IMR-90 (cell line): ENCODE results near the gene MAN2A2. TPM values are rescaled to one million over a fixed set of nuclear protein-coding genes. Genes with fewer than 3 reads are reported as not detected.
"Not testable (repeated sequence)": the region's sequence is repeated elsewhere in the genome, so short reads cannot be mapped to it uniquely, and the experiment has no call there.

Experiments used
- ATAC-seq: fragments of 200-7000 bp; cut with Tn5 transposase; 2 replicates; pipeline ENCODE4 v1.9.1; 2020; ENCODE audit warnings: low read depth, mild to moderate bottlenecking, moderate library complexity
- BruUV-seq: library from RNA; stranded (reverse); fragments of 400-500 nt; replicated peaks from 2 replicates; lab custom pipeline; 2021; lab: Mats Ljungman, UMichigan
- CTCF ChIA-PET: fragments of 300-600 bp; formaldehyde crosslinking; extraction: SDS; loops from one replicate; lab custom pipeline; 2021; ENCODE audit warnings: antibody characterized with exemption; lab: Yijun Ruan, JAX
- POLR2A ChIA-PET: fragments of 300-600 bp; sonication (Branson Sonifier 250); formaldehyde crosslinking; loops from one replicate; lab custom pipeline; 2022; ENCODE audit warnings: antibody characterized with exemption; ENCODE audit not compliant: unreplicated experiment; lab: Charles Lee
- DNase-seq: peaks from one replicate; pipeline ENCODE4 v3.0.0; 2013
- H2AFZ ChIP-seq: replicated peaks from 2 replicates; pipeline ENCODE3; 2013; ENCODE audit warnings: low read length, mild to moderate bottlenecking; ENCODE audit not compliant: poor library complexity
- H2AK5ac ChIP-seq: 2 replicates; pipeline ENCODE4 v1.6.1; 2013; ENCODE audit warnings: low read depth, low read length, inconsistent platforms
- H2AK9ac ChIP-seq: replicated peaks from 2 replicates; pipeline ENCODE3; 2013; ENCODE audit warnings: mild to moderate bottlenecking, low read depth, low read length, moderate library complexity; ENCODE audit not compliant: poor library complexity
- H2BK120ac ChIP-seq: 2 replicates; pipeline ENCODE4 v1.6.1; 2013; ENCODE audit warnings: low read depth, low read length, inconsistent platforms
- H2BK15ac ChIP-seq: 3 replicates; pipeline ENCODE4 v1.6.1; 2013; ENCODE audit warnings: low read depth, low read length, inconsistent platforms
- H2BK20ac ChIP-seq: 2 replicates; pipeline ENCODE4 v1.6.1; 2013; ENCODE audit warnings: low read depth, mild to moderate bottlenecking, inconsistent platforms, low read length, moderate library complexity
- H2BK5ac ChIP-seq: 2 replicates; pipeline ENCODE4 v1.6.1; 2013; ENCODE audit warnings: mild to moderate bottlenecking, low read depth, low read length, inconsistent platforms; ENCODE audit not compliant: poor library complexity, severe bottlenecking
- H3K14ac ChIP-seq: replicated peaks from 2 replicates; pipeline ENCODE4 v1.6.1; 2013; ENCODE audit warnings: low read depth, low read length, inconsistent platforms
- H3K18ac ChIP-seq: 2 replicates; pipeline ENCODE4 v1.6.1; 2013; ENCODE audit warnings: low read depth, low read length, control low read depth
- H3K23ac ChIP-seq: 2 replicates; pipeline ENCODE4 v1.6.1; 2013; ENCODE audit warnings: low read depth, low read length, inconsistent platforms
- H3K27ac ChIP-seq: 2 replicates; pipeline ENCODE4 v1.5.1; 2013; ENCODE audit warnings: mild to moderate bottlenecking, control low read depth, low read length; ENCODE audit not compliant: insufficient read depth
- H3K27me3 ChIP-seq: 2 replicates; pipeline ENCODE4 v1.6.1; 2013; ENCODE audit warnings: low read length; ENCODE audit not compliant: control insufficient read depth, insufficient read depth
- H3K36me3 ChIP-seq: 2 replicates; pipeline ENCODE4 v1.6.1; 2013; ENCODE audit warnings: low read length, mixed read lengths; ENCODE audit not compliant: control insufficient read depth, insufficient read depth
- H3K4ac ChIP-seq: 2 replicates; pipeline ENCODE4 v1.6.1; 2013; ENCODE audit warnings: low read depth, low read length, inconsistent platforms
- H3K4me1 ChIP-seq: 2 replicates; pipeline ENCODE4 v1.6.1; 2013; ENCODE audit warnings: low read length, mixed read lengths; ENCODE audit not compliant: control insufficient read depth, insufficient read depth
- H3K4me2 ChIP-seq: 2 replicates; pipeline ENCODE4 v1.6.1; 2013; ENCODE audit warnings: low read depth, mild to moderate bottlenecking, control low read depth, low read length, moderate library complexity
- H3K4me3 ChIP-seq: 2 replicates; pipeline ENCODE4 v1.5.1; 2013; ENCODE audit warnings: low read depth, mild to moderate bottlenecking, control low read depth, low read length, moderate library complexity; ENCODE audit not compliant: insufficient read depth
- H3K56ac ChIP-seq: 2 replicates; pipeline ENCODE4 v1.6.1; 2013; ENCODE audit warnings: low read length, inconsistent platforms; ENCODE audit not compliant: insufficient read depth; ENCODE audit errors: extremely low read depth
- H3K79me1 ChIP-seq, 2 experiments: 2 replicates each; pipeline ENCODE4 v1.6.1; 2013; ENCODE audit warnings: low read length in 2 of 2, inconsistent platforms in 1 of 2, low read depth in 1 of 2
- H3K9ac ChIP-seq: 2 replicates; pipeline ENCODE4 v1.6.1; 2013; ENCODE audit warnings: low read depth, low read length, control low read depth
- H3K9me1 ChIP-seq: 2 replicates; pipeline ENCODE4 v1.6.1; 2013; ENCODE audit warnings: low read length, inconsistent platforms; ENCODE audit not compliant: insufficient read depth
- H3K9me3 ChIP-seq: 2 replicates; pipeline ENCODE4 v1.6.1; 2013; ENCODE audit warnings: low read length; ENCODE audit not compliant: control insufficient read depth, insufficient read depth
- H4K20me1 ChIP-seq: 2 replicates; pipeline ENCODE4 v1.6.1; 2013; ENCODE audit warnings: low read length, inconsistent platforms; ENCODE audit not compliant: insufficient read depth
- H4K5ac ChIP-seq: 2 replicates; pipeline ENCODE4 v1.6.1; 2013; ENCODE audit warnings: mild to moderate bottlenecking, low read depth, low read length, control low read depth
- H4K8ac ChIP-seq, 2 experiments: 2 replicates each; pipeline ENCODE4 v1.6.1; 2013; ENCODE audit warnings: low read depth in 2 of 2, low read length in 2 of 2, control low read depth in 1 of 2, inconsistent platforms in 1 of 2
- H4K91ac ChIP-seq: 2 replicates; pipeline ENCODE4 v1.6.1; 2013; ENCODE audit warnings: low read depth, low read length, inconsistent platforms; ENCODE audit not compliant: insufficient read depth
- NFE2L2 ChIP-seq: fragments of 150-350 bp; IDR thresholded peaks from 2 replicates; pipeline ENCODE4 v1.6.1; 2016; ENCODE audit warnings: low read depth, mild to moderate bottlenecking, low read length
- RCOR1 ChIP-seq: IDR thresholded peaks from 2 replicates; pipeline ENCODE4 v1.6.1; 2012; ENCODE audit warnings: mild to moderate bottlenecking, low read length, improper control_type of control experiment; ENCODE audit not compliant: insufficient replicate concordance
- SMC3 ChIP-seq: fragments of 150-350 bp; IDR thresholded peaks from 2 replicates; pipeline ENCODE4 v1.6.1; 2016; ENCODE audit warnings: low read depth, mild to moderate bottlenecking, antibody characterized with exemption, low read length, moderate library complexity
- WGBS, 2 experiments: methylation state at CpG; one replicate each; pipeline versions ENCODE4 v1.1.5 to v1.1.7; 2013; ENCODE audit warnings: missing lambda C conversion rate in 2 of 2; ENCODE audit not compliant: insufficient read length in 1 of 2; ENCODE audit errors: extremely low coverage in 2 of 2; 5-methylcytosine and 5-hydroxymethylcytosine counted together
- dilution Hi-C: fragments of 300-500 bp; cut with HindIII; formaldehyde crosslinking; loops from one replicate; pipeline ENCODE4 v1.14.3; 2018; ENCODE audit warnings: low sequenced_read_pairs; ENCODE audit not compliant: unreplicated experiment
- in situ Hi-C: fragments of 300-500 bp; cut with MboI; formaldehyde crosslinking; loops from 3 replicates; pipeline ENCODE4 v1.14.3; 2019; ENCODE audit warnings: low sequenced_read_pairs, inconsistent platforms, mixed read lengths
- intact Hi-C: fragments of 100-400 bp; cut with micrococcal nuclease; formaldehyde crosslinking; loops from 2 replicates; pipeline ENCODE4 v1.10.0; 2022
- polyA plus RNA-seq, 3 experiments: library from polyadenylated mRNA; depleted of rRNA; stranded (reverse); fragments of >200 nt; gene quantifications; 2 replicates each; pipeline ENCODE4 v1.2.3, GENCODE V29; 2012; ENCODE audit warnings: low replicate concordance in 1 of 3
- total RNA-seq: library from RNA; depleted of rRNA; stranded (reverse); fragments of >200 nt; gene quantifications from 2 replicates; pipeline ENCODE4 v1.2.3, GENCODE V29; 2012

The MAN2A2 gene
- total and polyA plus RNA-seq, 2 of the 4 experiments (the other 2 are of a cell fraction) = 3.4 to 52.5 TPM

DNA sequence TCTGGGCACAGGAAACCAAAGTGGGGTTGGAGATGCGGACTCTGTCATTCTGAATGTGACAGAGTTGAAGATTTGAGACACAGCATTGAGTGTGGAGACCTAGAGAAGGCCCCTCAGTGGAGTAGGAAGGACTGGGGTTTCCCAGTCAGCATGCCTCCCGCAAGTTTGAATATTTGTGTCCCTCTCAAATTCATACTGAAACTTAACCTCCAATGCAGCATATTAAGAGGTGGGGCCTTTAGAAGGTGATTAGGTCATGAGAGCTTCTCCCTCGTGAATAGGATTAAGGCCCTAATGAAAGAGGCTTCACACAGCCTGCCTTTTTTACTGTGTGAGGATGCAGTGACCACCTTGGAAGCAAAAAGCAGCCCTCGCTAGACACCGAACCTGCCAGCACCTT is 21.3 kb downstream of the MAN2A2 start:
- no peak overlapping the region for H2BK120ac ChIP-seq
- no peaks in the 10 kb centered on the region for H3K4me1 ChIP-seq
- no peak overlapping the region for H2BK5ac ChIP-seq
- no peak overlapping the region for H2AK5ac ChIP-seq
- no peaks in the 10 kb centered on the region for H3K9me1 ChIP-seq
- H3K27ac ChIP-seq = no peak overlapping the region
- no peak overlapping the region for H4K91ac ChIP-seq
- in situ Hi-C loops (no loop called here), dilution Hi-C loops (no loop called here), intact Hi-C loops (no loop called here)
- no peak overlapping the region for H2BK20ac ChIP-seq
- no peak overlapping the region for H3K4ac ChIP-seq
- ChIA-PET POLR2A (no interaction called here), CTCF (no interaction called here)
- H3K4me3 ChIP-seq = no peak overlapping the region
- no peak for DNase-seq
- no peak overlapping the region for H3K56ac ChIP-seq
- no peak for TF ChIP-seq NFE2L2
- no peak for TF ChIP-seq RCOR1
- TF ChIP-seq SMC3 = no peak
- no peak overlapping the region for H4K8ac ChIP-seq
- no TSS peak for BruUV-seq
- H3K18ac ChIP-seq = no peak overlapping the region
- ATAC-seq = no peak
- H4K5ac ChIP-seq = no peak overlapping the region
- H3K9me3 ChIP-seq = no peaks in the 10 kb centered on the region
- no peak overlapping the region for H3K9ac ChIP-seq
- no peak overlapping the region for H3K23ac ChIP-seq
- H3K27me3 ChIP-seq = no peaks in the 10 kb centered on the region
- H3K14ac ChIP-seq = no peak overlapping the region
- 100% methylated on average over 2 of the region's 5 CpGs; no CpG with 5 or more reads in 1 of the 2 experiments for WGBS, 2 experiments
- no peak overlapping the region for H2BK15ac ChIP-seq
- H3K36me3 ChIP-seq = peaks cover 10% of the 10 kb centered on the region
- no peak overlapping the region for H2AK9ac ChIP-seq
- H4K20me1 ChIP-seq = no peaks in the 10 kb centered on the region
- H2AFZ ChIP-seq = no peak overlapping the region
- no peaks in the 10 kb centered on the region for H3K79me1 ChIP-seq
- no peak overlapping the region for H3K4me2 ChIP-seq

DNA sequence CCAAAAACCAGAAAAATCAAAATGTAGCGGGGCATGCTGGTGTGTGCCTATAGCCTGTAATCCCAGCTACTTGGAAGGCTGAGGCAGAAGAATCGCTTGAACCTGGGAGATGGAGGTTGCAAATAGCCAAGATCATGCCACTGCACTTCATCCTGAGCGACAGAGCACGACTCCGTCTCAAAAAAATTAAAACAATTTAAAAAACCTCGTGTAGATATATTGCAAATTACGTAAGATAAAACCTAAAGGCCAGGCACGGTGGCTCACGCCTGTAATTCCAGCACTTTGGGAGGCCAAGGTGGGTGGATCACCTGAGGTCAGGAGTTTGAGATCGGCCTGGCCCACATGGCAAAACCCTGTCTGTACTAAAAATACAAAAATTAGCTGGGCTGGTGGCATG is 23.7 kb downstream of the MAN2A2 start:
- H2BK120ac ChIP-seq, H3K9me3 ChIP-seq, ATAC-seq, H2AK5ac ChIP-seq, H3K4me3 ChIP-seq, H3K9me1 ChIP-seq, H2BK20ac ChIP-seq, POLR2A ChIA-PET, H3K36me3 ChIP-seq, H4K20me1 ChIP-seq, dilution Hi-C loops, H3K9ac ChIP-seq, H4K8ac ChIP-seq, in situ Hi-C loops, H3K56ac ChIP-seq, H2AFZ ChIP-seq, DNase-seq, CTCF ChIA-PET, intact Hi-C loops, H2BK5ac ChIP-seq, H4K5ac ChIP-seq, H3K4ac ChIP-seq, H3K4me2 ChIP-seq, H2AK9ac ChIP-seq, H3K23ac ChIP-seq, H3K14ac ChIP-seq, H2BK15ac ChIP-seq, H3K18ac ChIP-seq, H3K79me1 ChIP-seq, H3K4me1 ChIP-seq, H4K91ac ChIP-seq, H3K27ac ChIP-seq, H3K27me3 ChIP-seq, BruUV-seq: not testable (repeated sequence)
- WGBS, 2 experiments = 95% methylated on average over 4 of the region's 10 CpGs; no CpG with 5 or more reads in 1 of the 2 experiments
